ENCODE measurements around the gene EHD2. TPM values are rescaled to one million over a fixed set of nuclear protein-coding genes. Genes with fewer than 3 reads are reported as not detected.

Gene EHD2
- total and polyA plus RNA-seq, 2 of the 13 experiments (the other 11 are each of a cell fraction or from before 2014, with no cell fraction given): 0.09 to 0.28 TPM

- Histone ChIP-seq H2AFZ (ENCODE audit: low read length) (no peak overlapping the region), H4K20me1 (ENCODE audit: insufficient read depth, low read length) (0 out of 2 replicates have a peak, but pooled peaks cover 5% of the 10 kb centered on the region), H3K4me2 (ENCODE audit: low read depth, low read length) (no peak overlapping the region), H3K36me3 (replicated peaks in 1 of 2; ENCODE audit: control insufficient read depth in 1 of 2, insufficient read depth in 2 of 2, low read length in 2 of 2) (peaks cover 20 to 54% of the 10 kb centered on the region in 2 experiments; a peak in 4 of 5 replicates), H3K27ac (ENCODE audit: extremely low read length, insufficient read depth, low read length) (no peak overlapping the region), H3K9ac (ENCODE audit: insufficient read depth, low read depth, low read length) (no peak overlapping the region), H3K79me2 (ENCODE audit: insufficient read depth, low read length) (no peaks in the 10 kb centered on the region), H3K4me1 (ENCODE audit: insufficient read depth, low read length) (peaks cover 28% of the 10 kb centered on the region), H3K4me3 (replicated peaks in 1 of 3; ENCODE audit: insufficient read depth in 1 of 3, low read depth in 2 of 3, low read length in 3 of 3) (no peak overlapping the region), H3K9me3 (ENCODE audit: low read length) (no peaks in the 10 kb centered on the region), H3K27me3 (ENCODE audit: control insufficient read depth in 1 of 2, insufficient read depth in 2 of 2, low read length in 2 of 2) (no peaks in the 10 kb centered on the region)
- in situ Hi-C loops (cut with HindIII; ENCODE audit: extremely low pct_ligation_motif_present, low pct_unique_long_range_greater_than_20kb): no loop called here
- DNase-seq (ENCODE audit: low spot score) (no peak), ATAC-seq (no peak), FAIRE-seq (no peak)
- TF ChIP-seq ZSCAN29 (CRISPR knock-in tag; conservative IDR thresholded peaks at IDR 0.05): no peak
- TF ChIP-seq AGO2 (optimal IDR thresholded peaks at IDR 0.05; ENCODE audit: low read depth, low read length): peak; percentile 30
- peak; percentile 19 for TF ChIP-seq RBM22 (optimal IDR thresholded peaks at IDR 0.05; ENCODE audit: low read length)
- 98% methylated on average over 12 of the region's 12 CpGs for WGBS (ENCODE audit: low lambda C conversion rate)
- ChIA-PET POLR2A (interaction anchor here (1.1 kb wide), 1 partner anchor 11 kb away, joined by 4 read pairs; the partner anchor contains the start of gene NOP53), CTCF (ENCODE audit: low intra/inter-chr PET ratio, low total read pairs) (no interaction called here)
- no TSS peak for BruUV-seq (replicated peaks)
- intact Hi-C loops (cut with micrococcal nuclease; ENCODE audit: unreplicated experiment): no loop called here
These were observed 43.4 kb downstream of the EHD2 start for GRCh38 chr19:47756627-47756929.

DNA sequence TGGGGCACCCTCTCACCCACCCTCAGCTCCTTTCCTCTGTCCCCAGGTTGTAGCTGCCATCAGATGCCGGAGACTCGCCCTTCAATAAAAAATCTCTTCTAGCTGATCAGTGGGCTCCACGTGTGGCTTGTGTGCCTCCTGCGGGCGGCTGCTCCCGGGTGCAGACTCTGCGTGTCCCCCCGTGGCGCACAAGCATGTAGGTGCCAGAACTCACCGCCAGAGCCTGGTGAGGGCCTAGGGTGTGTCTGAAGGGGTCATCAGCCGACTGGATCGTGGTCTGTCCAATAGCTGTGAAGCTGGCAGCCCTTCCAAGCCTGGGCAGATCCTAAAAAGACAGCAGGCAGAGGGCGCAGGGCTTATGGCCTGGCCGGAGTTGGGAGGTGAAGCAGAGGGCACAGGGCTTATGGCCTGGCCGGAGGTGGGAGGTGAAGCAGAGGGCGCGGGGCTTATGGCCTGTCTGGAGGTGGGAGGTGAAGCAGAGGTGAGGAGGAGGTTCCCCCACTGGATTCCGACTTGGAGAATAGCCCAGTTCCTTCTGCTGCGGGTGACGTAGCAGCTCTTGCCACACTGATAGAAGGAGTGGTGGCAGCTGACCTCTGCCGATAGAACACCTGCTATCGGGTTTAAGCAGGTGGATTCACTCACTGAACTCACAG is 43.9 kb downstream of the EHD2 start:
- BruUV-seq (replicated peaks): no TSS peak
- Histone ChIP-seq H3K4me3 (replicated peaks in 1 of 3; ENCODE audit: insufficient read depth in 1 of 3, low read depth in 2 of 3, low read length in 3 of 3) (no peak overlapping the region), H3K4me1 (ENCODE audit: insufficient read depth, low read length) (peaks cover 28% of the 10 kb centered on the region), H3K9me3 (ENCODE audit: low read length) (no peaks in the 10 kb centered on the region), H4K20me1 (ENCODE audit: insufficient read depth, low read length) (0 out of 2 replicates have a peak, but pooled peaks cover 5% of the 10 kb centered on the region), H3K4me2 (ENCODE audit: low read depth, low read length) (0 out of 2 replicates have a peak overlapping the region, but pooled peaks have one; percentile 15), H3K36me3 (replicated peaks in 1 of 2; ENCODE audit: control insufficient read depth in 1 of 2, insufficient read depth in 2 of 2, low read length in 2 of 2) (peaks cover 19 to 52% of the 10 kb centered on the region in 2 experiments; a peak in 4 of 5 replicates), H2AFZ (ENCODE audit: low read length) (no peak overlapping the region), H3K27ac (ENCODE audit: extremely low read length, insufficient read depth, low read length) (no peak overlapping the region), H3K9ac (ENCODE audit: insufficient read depth, low read depth, low read length) (no peak overlapping the region), H3K27me3 (ENCODE audit: control insufficient read depth in 1 of 2, insufficient read depth in 2 of 2, low read length in 2 of 2) (no peaks in the 10 kb centered on the region), H3K79me2 (ENCODE audit: insufficient read depth, low read length) (no peaks in the 10 kb centered on the region)
- intact Hi-C loops (cut with micrococcal nuclease; ENCODE audit: unreplicated experiment): no loop called here
- in situ Hi-C loops (cut with HindIII; ENCODE audit: extremely low pct_ligation_motif_present, low pct_unique_long_range_greater_than_20kb): no loop called here
- ATAC-seq (peak; percentile 12), FAIRE-seq (no peak), DNase-seq (ENCODE audit: low spot score) (no peak)
- ChIA-PET CTCF (ENCODE audit: low intra/inter-chr PET ratio, low total read pairs) (no interaction called here), POLR2A (interaction anchor here (1.3 kb wide), 1 partner anchor 12 kb away, joined by 5 read pairs; the partner anchor contains the start of gene NOP53)
- TF ChIP-seq, protein P1, sequence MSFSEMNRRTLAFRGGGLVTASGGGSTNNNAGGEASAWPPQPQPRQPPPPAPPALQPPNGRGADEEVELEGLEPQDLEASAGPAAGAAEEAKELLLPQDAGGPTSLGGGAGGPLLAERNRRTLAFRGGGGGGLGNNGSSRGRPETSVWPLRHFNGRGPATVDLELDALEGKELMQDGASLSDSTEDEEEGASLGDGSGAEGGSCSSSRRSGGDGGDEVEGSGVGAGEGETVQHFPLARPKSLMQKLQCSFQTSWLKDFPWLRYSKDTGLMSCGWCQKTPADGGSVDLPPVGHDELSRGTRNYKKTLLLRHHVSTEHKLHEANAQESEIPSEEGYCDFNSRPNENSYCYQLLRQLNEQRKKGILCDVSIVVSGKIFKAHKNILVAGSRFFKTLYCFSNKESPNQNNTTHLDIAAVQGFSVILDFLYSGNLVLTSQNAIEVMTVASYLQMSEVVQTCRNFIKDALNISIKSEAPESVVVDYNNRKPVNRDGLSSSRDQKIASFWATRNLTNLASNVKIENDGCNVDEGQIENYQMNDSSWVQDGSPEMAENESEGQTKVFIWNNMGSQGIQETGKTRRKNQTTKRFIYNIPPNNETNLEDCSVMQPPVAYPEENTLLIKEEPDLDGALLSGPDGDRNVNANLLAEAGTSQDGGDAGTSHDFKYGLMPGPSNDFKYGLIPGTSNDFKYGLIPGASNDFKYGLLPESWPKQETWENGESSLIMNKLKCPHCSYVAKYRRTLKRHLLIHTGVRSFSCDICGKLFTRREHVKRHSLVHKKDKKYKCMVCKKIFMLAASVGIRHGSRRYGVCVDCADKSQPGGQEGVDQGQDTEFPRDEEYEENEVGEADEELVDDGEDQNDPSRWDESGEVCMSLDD (CRISPR knock-in tag; IDR thresholded peaks at IDR 0.05; ENCODE audit: borderline replicate concordance): no peak
- TF ChIP-seq ATF3 (CRISPR knock-in tag; IDR thresholded peaks at IDR 0.05): no peak
- 0 out of 4 replicates have a peak, but pooled peaks of 1 of the 2 experiments have one; percentile 29 for TF ChIP-seq POLR2A (IDR thresholded peaks at IDR 0.05; ENCODE audit: insufficient read depth in 1 of 2, low read depth in 2 of 2, low read length in 2 of 2)
- TF ChIP-seq ZBTB38 (CRISPR knock-in tag; IDR thresholded peaks at IDR 0.05): peak; percentile 68; the same call in 1 of the 2 replicates
- no peak for TF ChIP-seq XBP1 (CRISPR knock-in tag; IDR thresholded peaks at IDR 0.05)
- no peak for TF ChIP-seq ZNF383 (CRISPR knock-in tag; IDR thresholded peaks at IDR 0.05; ENCODE audit: borderline replicate concordance)
- no peak for TF ChIP-seq MTF2 (CRISPR knock-in tag; IDR thresholded peaks at IDR 0.05; ENCODE audit: borderline replicate concordance)
- no peak for TF ChIP-seq ZNF629 (CRISPR knock-in tag; conservative IDR thresholded peaks at IDR 0.05)
- 96% methylated on average over 18 of the region's 22 CpGs for WGBS (ENCODE audit: low lambda C conversion rate)

All from HepG2 (cell line).